Rectal smooth muscle tissue (tissue), 1 donor: ENCODE measurements around the gene LRRC55.

Source experiments
- H3K27ac ChIP-seq: one replicate; pipeline ENCODE4 v1.7.0; 2013; ENCODE audit warnings: low read depth, low read length, inconsistent platforms
- H3K27me3 ChIP-seq: one replicate; pipeline ENCODE4 v1.7.0; 2013; ENCODE audit warnings: low read length; ENCODE audit not compliant: control insufficient read depth, insufficient read depth
- H3K36me3 ChIP-seq: one replicate; pipeline ENCODE4 v1.7.0; 2013; ENCODE audit warnings: low read length; ENCODE audit not compliant: control insufficient read depth, insufficient read depth
- H3K4me1 ChIP-seq: one replicate; pipeline ENCODE4 v1.7.0; 2013; ENCODE audit warnings: low read length; ENCODE audit not compliant: control insufficient read depth, insufficient read depth
- H3K4me3 ChIP-seq: one replicate; pipeline ENCODE4 v1.7.0; 2013; ENCODE audit warnings: low read length
- H3K9ac ChIP-seq: one replicate; pipeline ENCODE4 v1.7.0; 2013; ENCODE audit warnings: low read length

The LRRC55 gene

DNA sequence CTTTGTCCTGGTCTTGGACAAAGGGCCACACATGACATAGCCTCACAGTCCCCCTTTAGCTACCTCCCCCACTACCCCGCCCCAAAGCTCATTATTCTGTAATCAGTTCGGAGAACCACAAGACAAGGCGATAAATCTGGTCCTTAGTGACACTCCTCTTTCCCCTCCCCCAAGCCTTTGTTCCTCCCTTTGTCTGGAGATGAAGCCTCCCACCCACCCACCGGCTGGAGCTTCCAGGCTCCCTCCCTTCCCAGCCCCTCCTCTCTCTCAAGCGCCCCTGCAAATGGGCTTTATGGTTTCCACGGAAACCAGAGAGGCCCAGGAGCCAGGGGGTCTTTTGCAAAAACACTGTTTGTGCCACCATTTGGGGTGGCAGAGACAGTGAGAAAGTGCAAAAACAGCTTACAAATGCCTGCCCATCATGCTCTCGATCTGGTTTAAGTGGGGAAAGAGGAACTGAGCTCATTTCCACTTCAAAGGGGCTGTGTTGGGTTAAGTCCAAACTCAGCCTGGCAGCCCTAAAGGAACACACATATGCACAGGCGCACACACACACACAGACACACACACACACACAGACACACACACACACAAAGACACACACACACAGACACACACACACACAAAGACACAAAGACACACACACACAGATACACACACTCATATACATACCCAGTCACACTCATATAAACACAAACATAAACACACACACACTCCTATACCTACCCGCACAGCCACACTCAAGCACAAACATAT, 31.8 kb downstream of the LRRC55 start:
- H3K4me3 ChIP-seq: no peak overlapping the region
- no peaks in the 10 kb centered on the region for H3K36me3 ChIP-seq
- no peaks in the 10 kb centered on the region for H3K4me1 ChIP-seq
- no peaks in the 10 kb centered on the region for H3K27me3 ChIP-seq
- no peak overlapping the region for H3K9ac ChIP-seq
- no peak overlapping the region for H3K27ac ChIP-seq

DNA sequence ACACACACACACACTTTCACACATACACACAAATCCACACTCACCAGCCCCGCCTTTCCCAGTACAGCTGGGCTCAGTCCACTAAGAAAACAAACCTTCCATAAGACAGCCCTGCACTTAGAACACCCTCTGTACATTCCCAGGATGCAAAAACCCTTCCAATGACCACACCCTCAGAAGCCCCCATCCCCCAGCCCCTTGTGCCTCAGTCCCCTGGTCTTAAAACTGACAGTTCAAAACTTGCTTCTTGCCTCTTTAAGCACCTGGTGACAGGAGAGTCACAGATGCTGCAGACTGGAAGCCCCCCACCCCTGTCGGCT, 32.3 kb downstream of the LRRC55 start:
- no peaks in the 10 kb centered on the region for H3K4me1 ChIP-seq
- H3K36me3 ChIP-seq: no peaks in the 10 kb centered on the region
- H3K27ac ChIP-seq: no peak overlapping the region
- H3K4me3 ChIP-seq: no peak overlapping the region
- H3K9ac ChIP-seq: no peak overlapping the region
- no peaks in the 10 kb centered on the region for H3K27me3 ChIP-seq

DNA sequence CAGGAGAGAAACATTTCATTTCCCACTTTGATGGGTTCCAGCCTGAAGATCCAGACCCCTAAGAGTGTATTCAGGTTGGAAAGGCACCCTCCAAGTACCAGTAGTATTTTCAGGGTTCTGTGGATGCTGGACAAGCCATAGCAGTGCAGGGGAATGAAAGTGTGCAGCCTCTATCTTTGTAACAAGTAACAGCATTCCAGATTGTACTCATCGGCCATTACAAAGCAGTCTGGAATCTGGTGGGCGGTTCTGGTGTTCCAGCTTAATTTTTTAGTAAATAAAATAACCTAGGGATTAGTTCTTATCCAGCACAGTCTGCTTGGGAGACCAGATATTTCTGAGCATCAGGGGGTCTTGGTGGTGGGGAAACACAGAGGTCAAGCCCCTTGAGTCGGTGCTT, 32.7 kb downstream of the LRRC55 start:
- no peak overlapping the region for H3K27ac ChIP-seq
- no peaks in the 10 kb centered on the region for H3K27me3 ChIP-seq
- H3K9ac ChIP-seq: no peak overlapping the region
- H3K4me3 ChIP-seq: no peak overlapping the region
- H3K4me1 ChIP-seq: no peaks in the 10 kb centered on the region
- H3K36me3 ChIP-seq: no peaks in the 10 kb centered on the region

DNA sequence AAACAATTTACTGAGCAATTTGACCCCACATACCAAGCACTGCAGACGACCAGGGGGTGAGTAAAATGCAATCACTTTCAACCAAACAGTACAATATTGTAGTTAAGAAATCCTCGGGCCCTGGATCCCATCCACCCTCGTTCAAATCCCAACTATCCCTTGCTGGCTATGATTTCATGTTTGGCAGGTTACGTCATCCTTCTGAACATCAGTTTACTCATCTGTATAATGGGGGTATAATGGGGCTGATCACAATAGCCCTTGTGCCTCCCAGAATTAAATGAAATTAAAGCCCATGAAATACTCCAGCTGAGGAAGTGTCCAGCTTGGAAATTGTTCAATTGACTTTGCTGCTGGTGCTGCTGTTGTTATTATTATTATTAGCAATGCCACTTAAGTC, 34.7 kb downstream of the LRRC55 start:
- no peaks in the 10 kb centered on the region for H3K27me3 ChIP-seq
- no peak overlapping the region for H3K4me3 ChIP-seq
- H3K9ac ChIP-seq: no peak overlapping the region
- H3K4me1 ChIP-seq: no peaks in the 10 kb centered on the region
- no peaks in the 10 kb centered on the region for H3K36me3 ChIP-seq
- no peak overlapping the region for H3K27ac ChIP-seq

DNA sequence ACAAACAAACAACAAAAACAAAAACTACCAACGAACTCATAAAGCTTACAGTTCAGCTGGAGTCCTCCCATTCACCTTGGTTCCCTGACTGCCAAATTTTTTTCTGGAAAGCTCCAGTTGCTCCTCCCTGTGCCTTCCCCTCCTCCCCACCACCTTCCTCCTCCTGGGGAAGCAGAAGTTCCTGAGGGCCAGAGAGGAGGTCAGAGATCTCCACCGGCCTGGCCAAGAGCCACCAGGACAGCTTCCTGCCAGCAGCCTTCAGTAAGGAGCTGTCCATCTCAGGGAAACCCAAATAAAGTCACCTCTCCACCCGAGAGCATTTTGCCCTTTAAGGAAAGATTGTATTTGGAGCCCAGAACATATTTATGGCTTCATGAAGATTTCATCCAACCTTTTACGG, 35.3 kb downstream of the LRRC55 start:
- Histone ChIP-seq H3K4me1 (no peaks in the 10 kb centered on the region), H3K4me3 (no peak overlapping the region), H3K9ac (no peak overlapping the region), H3K27me3 (no peaks in the 10 kb centered on the region), H3K36me3 (no peaks in the 10 kb centered on the region), H3K27ac (no peak overlapping the region)

DNA sequence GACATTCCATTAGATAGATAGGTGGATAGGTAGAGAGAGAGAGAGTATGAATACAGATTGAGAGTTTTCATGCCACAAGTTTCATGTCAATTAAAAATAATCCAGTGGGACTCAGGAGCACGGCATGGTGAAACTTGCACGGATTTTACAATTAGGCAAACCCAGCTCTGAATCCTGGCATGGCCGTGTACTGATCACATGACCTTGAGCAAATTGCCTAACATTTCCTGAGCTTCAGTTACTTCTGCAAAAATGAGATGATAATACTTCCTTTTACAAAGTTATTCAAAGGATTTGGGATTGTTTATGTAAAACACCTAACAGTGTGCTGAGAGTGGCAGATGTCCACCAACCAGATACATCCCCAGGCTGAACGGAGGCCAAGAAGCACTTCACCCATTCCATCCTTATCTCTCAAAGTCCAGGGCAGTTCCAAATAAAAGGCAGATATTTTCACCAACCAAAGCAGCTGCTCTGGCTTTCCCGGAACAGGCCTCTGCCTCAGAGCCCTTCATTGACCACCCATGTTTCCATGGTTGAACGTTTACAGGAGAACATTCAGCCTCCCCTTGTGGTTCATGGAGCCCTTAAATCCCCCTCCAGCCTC, 37.4 kb downstream of the LRRC55 start:
- no peaks in the 10 kb centered on the region for H3K4me1 ChIP-seq
- H3K27me3 ChIP-seq: no peaks in the 10 kb centered on the region
- no peak overlapping the region for H3K9ac ChIP-seq
- H3K27ac ChIP-seq: no peak overlapping the region
- H3K36me3 ChIP-seq: no peaks in the 10 kb centered on the region
- H3K4me3 ChIP-seq: no peak overlapping the region

DNA sequence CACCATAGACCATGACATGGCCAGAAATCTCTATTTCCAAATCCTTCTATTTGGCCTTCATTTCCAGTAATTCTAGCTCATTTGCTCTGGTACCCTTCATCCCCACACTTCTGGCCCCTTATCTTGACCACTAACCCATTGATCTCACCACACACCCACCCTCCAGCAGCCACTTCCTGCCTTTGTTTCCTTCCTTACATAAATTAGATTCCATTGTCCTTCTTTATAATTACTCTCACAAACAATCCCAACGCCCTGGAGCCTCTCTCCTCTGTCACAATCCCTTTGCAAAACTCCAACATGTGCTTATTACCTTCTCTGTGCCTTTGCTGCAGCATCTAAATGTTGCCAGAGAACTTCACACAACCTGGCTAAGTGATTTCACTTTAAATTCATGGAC, 40.5 kb downstream of the LRRC55 start:
- H3K27me3 ChIP-seq: no peaks in the 10 kb centered on the region
- H3K4me3 ChIP-seq: no peak overlapping the region
- H3K9ac ChIP-seq: no peak overlapping the region
- no peak overlapping the region for H3K27ac ChIP-seq
- no peaks in the 10 kb centered on the region for H3K4me1 ChIP-seq
- no peaks in the 10 kb centered on the region for H3K36me3 ChIP-seq

DNA sequence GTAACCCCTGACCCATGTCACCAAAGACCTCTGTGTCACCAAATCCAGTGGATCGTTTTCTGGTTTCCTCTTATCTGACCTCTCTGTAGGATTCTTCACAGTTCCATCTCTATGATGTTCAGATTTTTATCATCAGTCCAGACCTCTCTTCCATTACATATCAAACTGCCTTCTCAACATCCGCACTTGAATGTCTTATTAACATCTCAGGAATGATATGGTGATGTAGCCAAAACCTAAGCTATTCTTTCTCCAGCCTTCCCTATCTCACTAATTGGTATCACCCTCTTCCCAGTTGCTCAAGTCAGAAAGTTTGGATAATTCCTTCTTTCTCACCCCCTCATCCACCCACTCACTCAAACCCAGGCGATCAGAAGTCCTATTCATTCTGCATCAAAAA, 41.8 kb downstream of the LRRC55 start:
- H3K9ac ChIP-seq: no peak overlapping the region
- H3K27ac ChIP-seq: no peak overlapping the region

DNA sequence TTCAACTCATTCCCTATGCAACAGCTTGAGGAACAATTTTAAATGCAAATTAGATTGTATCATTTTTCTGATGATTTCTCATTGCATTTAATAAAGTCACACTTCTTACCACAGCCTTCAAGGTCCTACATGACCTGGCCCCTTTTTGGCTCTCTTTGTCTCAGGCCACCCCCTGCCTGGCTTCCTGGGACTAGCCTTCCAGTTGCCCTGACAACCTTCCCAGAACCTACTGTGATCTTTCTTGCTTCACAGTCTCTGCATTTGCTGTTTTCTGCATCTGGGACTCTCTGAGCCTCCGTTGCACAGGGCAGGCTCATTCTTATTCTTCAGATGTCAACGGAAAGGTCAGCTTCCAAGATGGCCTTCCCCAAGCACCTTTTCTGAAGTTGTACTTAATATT, 42.4 kb downstream of the LRRC55 start:
- no peaks in the 10 kb centered on the region for H3K4me1 ChIP-seq
- no peaks in the 10 kb centered on the region for H3K27me3 ChIP-seq
- H3K9ac ChIP-seq: no peak overlapping the region
- H3K27ac ChIP-seq: no peak overlapping the region
- no peaks in the 10 kb centered on the region for H3K36me3 ChIP-seq
- H3K4me3 ChIP-seq: no peak overlapping the region

More for the DNA sequence above, 41.8 kb downstream of the LRRC55 start:
- Histone ChIP-seq H3K4me1 (no peaks in the 10 kb centered on the region), H3K4me3 (no peak overlapping the region), H3K36me3 (no peaks in the 10 kb centered on the region), H3K27me3 (no peaks in the 10 kb centered on the region)

DNA sequence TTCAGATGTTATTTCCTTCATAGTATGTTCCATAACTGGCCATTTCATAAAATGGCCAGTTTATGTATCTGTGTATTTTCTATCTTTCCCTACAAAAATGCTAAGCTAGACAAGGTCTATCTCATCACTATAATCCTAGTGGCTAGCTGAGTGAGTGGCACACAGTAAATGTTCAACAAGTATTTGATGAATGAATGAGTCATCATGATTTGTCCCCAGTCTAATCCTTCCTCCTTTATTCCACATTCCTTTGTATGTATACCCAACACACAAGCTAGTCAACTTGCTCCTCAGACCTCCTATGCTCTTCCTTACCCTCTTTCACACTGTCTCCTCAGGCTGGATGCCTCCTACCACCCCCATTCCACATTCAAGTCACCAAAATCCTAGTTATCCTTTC, 42.8 kb downstream of the LRRC55 start:
- H3K4me3 ChIP-seq: no peak overlapping the region
- no peak overlapping the region for H3K9ac ChIP-seq
- H3K27ac ChIP-seq: no peak overlapping the region
- H3K4me1 ChIP-seq: no peaks in the 10 kb centered on the region
- H3K27me3 ChIP-seq: no peaks in the 10 kb centered on the region
- no peaks in the 10 kb centered on the region for H3K36me3 ChIP-seq

DNA sequence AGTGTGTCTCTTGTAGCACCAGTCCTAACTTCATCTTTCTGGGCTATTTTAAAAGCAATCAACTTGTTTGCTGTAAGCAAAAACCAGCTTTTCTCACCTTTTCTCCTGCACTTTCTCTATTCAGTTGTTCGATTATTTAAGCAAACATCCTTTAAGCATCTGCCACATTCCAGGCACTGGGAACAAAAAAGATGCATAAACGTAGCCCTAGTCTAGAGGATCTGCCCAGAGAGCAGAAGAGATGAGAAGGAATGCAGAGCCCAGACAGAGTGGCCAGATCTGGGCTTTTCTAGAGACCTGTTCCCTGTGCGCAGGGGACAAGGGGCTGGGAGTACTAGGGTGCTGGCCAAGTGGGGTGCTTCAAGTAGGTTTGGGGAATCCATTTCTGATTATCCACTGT, 46.8 kb downstream of the LRRC55 start:
- H3K27ac ChIP-seq: no peak overlapping the region
- no peaks in the 10 kb centered on the region for H3K4me1 ChIP-seq
- no peaks in the 10 kb centered on the region for H3K27me3 ChIP-seq
- no peaks in the 10 kb centered on the region for H3K36me3 ChIP-seq
- H3K4me3 ChIP-seq: no peak overlapping the region
- H3K9ac ChIP-seq: no peak overlapping the region

DNA sequence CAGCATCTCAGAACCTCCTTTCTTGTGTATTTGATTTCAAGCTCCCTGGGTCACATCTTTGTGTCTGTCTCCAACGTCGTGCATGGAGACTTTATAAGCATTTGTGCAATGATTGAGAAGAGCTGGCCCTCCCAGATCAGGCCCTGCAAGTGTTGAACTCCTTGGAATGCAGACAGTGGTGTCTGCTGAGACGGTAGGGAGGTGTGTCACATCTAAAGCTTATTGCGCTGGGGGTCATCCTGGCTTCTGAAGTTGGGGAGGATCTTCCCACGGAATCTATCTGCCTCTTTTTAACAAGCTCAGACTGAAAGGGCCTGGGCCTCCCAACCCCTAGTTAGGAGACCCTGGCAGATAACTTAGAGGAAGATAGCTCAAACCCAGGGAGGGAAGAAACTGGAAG, 48.6 kb downstream of the LRRC55 start:
- Histone ChIP-seq H3K4me1 (no peaks in the 10 kb centered on the region), H3K27ac (no peak overlapping the region), H3K36me3 (no peaks in the 10 kb centered on the region), H3K9ac (no peak overlapping the region), H3K27me3 (no peaks in the 10 kb centered on the region), H3K4me3 (no peak overlapping the region)

DNA sequence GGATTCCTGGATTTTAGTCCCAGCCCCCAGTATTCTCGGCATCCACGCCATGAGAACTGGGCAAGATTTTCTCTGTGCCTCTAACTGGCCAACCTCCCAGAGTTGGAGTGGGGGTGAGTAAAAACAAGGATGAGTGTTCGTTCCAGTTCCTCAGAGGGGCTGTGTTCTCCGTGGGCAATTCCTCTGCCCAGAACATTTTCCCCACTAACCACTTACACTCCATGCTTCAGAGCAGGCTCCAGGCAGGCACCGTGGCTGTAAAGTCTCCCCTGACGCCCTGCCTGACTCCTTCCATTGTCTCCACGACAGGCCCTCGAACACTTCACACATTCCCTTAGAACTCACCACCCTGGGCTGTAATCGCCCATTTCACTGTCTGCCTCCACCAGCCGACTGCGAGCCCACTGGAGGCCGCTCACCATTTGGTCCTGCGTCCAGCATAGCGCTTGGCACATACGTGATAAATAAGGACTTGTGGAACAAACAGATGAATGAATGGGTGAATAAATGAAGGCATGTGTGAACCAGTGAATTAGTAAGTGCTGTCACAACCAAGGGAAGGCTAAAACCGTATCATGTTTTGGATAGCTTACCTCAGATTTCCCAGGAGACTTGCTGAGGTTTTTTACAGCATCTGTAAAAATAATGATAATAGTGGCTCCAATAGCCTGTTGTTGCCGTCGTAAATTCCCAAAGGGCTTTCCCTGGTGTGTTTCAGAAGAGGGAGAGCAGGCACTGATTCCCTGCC, 49.2 kb downstream of the LRRC55 start:
- no peak overlapping the region for H3K4me3 ChIP-seq
- no peaks in the 10 kb centered on the region for H3K36me3 ChIP-seq
- H3K9ac ChIP-seq: no peak overlapping the region
- H3K4me1 ChIP-seq: no peaks in the 10 kb centered on the region
- H3K27ac ChIP-seq: no peak overlapping the region
- no peaks in the 10 kb centered on the region for H3K27me3 ChIP-seq
